GM19239 (cell line): Measurements from ENCODE around the gene SPINK13.
"Not testable (repeated sequence)": the region's sequence is repeated elsewhere in the genome, so short reads cannot be mapped to it uniquely, and the experiment has no call there.

Source experiments
- DNase-seq: peaks from one replicate; pipeline ENCODE4 v3.0.0; 2011; ENCODE audit warnings: low spot score; ENCODE audit not compliant: insufficient read length
- FAIRE-seq: peaks from 2 replicates; lab custom pipeline; 2011; peaks lifted over from hg19 to GRCh38; lab: Jason Lieb, UNC

SPINK13 gene, protein sequence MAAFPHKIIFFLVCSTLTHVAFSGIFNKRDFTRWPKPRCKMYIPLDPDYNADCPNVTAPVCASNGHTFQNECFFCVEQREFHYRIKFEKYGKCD

DNA sequence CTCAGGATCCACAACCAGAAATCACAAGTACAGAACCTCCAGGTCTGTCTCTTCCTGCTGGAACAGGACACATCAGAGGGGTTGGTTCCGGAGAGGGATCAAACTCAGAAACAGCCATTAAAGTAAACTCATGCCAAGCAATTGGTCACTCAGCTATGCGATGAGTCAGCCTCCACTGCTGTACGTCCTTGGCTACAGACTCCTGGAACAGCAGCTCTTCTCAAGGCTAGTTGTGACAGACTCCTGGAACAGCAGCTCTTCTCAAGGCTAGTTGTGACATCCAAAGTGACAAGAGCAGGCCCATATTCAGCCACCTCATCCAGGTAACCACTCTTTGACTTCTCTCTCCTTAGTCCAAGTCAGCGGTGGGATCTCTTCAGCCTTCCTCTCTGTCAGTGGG is at the start of gene SPINK13:
Gene SPINK13, plus strand, starts transcription at position 229 of the 400 bp plus-strand sequence. CDS start 1,279 bp downstream, outside the sequence.
- DNase-seq (no peak), FAIRE-seq (no peak)

DNA sequence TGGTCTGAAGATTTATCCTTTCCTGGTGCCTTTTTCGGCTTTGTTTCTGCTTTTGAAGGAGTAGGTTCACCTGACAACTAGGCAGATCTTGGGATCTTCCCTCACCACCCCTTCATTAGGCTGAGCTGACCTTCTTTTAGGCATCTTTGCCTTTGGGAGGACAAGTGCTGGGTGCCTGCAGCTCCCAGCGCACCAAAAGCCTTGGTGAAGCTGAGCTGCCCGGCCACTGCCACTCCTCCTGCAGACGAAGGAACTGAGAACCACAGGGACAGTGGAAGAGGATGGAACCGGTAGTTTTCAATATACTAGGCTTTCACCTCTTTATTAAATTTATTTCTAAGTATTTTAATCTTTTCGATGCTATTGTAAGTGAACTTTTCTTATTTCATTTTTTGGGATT is 47.1 kb upstream of the SPINK13 start:
- no peak for DNase-seq
- FAIRE-seq = no peak

DNA sequence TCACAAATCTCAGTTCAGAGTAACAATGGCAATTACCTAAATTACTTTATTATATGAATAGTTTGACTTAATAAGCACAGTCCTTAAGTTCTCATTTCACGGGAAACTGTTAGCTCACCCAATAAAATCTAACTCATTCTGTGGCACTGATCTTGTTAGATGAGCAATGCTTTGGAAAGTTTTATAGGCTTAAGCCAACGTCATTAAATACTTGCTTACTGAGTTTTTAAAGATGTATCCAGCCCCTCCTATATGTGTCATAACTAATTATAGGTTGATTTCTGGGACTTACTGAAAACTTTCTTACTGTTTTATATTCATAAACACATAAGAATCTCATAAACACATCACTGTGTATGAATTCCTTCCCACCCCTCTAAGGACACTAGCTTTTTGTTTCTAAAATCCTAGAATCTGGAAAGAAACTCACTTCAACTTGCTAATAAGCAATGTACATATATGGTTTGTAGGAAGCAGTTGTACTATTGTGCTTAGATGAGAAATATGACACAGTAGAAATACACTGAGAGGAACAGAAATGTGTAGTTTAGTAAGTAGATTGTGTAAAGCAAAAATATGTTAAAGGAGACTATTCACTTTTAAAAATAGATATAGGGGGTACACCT is 44.4 kb upstream of the SPINK13 start:
- FAIRE-seq = no peak

DNA sequence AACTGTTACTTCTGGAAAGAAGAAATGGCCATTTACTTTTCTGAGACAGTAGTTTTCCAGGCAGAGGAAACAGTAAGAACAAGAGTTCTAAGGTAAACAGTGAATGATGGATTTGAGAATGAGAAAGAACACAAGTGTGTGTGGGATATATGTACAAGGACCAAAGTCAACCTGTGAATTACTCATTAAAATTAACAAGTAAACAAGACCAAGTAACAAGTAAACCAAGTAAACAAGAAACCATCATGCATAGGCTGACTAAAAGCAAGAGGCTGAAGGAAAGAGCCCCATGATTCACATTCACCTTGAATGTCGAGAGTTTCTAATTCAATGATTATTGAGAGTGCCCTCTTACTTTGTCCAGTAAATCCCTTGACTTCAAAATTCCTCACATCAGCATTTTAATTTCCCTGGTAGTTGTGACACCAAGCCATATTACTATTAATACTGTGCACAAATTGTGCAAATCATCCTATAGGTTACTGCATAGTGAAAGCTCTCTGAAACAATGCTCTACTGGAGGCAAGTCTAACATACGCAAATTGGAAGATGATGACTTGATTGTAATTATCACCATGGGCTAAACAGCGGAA is 40.1 kb upstream of the SPINK13 start:
- no peak for FAIRE-seq

More for the DNA sequence above, 44.4 kb upstream of the SPINK13 start:
- DNase-seq = no peak

DNA sequence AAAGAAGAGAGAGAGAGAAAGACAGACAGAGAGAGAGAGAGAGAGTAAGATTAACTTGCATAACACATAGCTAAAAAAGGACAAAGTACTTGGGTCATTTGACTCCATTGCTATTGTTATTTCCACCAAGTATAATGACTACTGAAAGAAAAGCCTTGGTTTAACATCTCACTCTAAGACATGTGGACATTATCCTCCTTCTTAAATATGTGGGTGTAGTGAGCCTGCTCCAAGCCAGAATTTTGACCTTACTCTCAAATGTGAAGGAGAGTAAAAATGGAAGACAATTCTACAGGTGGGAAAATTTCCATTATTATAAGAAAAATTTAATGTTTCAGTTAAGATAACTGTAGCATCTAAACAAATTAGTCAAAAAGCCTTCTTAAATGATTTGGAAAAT is 38.8 kb upstream of the SPINK13 start:
- FAIRE-seq (no peak), DNase-seq (no peak)

More for the DNA sequence above, 40.1 kb upstream of the SPINK13 start:
- DNase-seq = no peak

DNA sequence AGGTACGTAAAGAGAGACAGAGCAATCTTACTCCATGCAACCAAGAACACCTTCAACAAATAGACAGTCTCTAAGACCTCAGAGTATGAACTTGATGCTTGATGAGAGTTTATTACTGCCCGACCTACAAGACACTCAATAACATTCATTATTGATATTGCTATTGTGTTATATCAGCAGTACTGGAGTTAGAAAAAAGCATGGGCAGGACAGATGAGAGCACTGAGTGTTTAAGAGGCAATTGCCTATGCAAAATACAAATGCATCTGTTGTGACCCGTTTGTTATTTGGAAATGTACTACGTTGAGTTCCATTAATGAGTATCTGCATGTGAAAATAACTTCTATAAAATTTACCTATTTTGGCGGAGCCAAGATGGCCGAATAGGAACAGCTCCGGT is 38.4 kb upstream of the SPINK13 start:
- DNase-seq (no peak), FAIRE-seq (no peak)

DNA sequence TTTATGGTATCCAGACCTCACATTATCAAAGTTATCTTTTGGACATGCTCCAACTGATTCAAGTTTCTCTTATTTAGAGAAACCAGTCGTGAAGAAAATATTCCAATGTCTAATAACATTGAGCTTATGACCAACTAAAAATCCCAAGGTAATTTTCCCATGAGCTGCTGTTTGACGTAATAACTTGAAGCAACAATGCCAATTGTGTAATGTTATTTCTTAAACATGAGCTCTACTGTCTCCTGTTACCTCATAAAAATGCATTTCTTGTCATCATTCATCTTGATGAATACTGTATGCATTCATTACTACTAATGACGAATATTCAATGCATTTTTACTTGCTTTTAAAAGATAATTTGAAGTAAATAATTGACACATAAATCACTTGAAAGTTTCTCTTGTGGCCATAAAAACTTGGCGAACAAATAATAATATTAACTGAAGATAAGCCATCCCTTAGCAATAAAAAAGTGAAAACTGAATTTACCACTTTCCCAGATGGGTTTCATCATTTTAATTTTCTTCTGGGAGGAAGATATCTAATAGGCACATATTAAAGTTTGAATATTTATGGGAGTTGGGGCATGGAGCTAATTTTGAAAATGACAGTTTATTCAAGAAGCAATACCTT is 30.7 kb upstream of the SPINK13 start:
- no peak for DNase-seq
- no peak for FAIRE-seq

DNA sequence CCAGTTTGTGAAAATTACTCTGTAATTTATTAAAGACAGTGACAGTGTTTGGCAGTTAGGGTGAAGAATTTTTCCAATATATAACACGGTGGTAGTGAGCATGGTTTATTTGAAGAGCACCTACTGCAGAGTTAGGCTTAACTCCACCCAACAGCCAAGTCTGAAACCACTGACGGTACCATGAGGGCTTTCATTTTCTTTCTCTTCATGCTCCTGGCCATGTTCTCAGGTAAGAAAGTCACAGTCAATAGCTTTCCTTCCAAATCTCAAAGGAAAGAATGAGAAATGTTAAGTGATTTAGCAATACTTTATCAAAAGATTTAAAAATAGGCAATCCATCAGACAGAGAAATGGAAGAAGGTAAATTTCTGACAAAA is 30.2 kb upstream of the SPINK13 start, which contains the start of gene MARCOL:
Gene MARCOL, plus strand, starts transcription at position 108 of the 377 bp plus-strand sequence. Its CDS starts 73 bp downstream, at position 181.
- no peak for DNase-seq
- FAIRE-seq = no peak

DNA sequence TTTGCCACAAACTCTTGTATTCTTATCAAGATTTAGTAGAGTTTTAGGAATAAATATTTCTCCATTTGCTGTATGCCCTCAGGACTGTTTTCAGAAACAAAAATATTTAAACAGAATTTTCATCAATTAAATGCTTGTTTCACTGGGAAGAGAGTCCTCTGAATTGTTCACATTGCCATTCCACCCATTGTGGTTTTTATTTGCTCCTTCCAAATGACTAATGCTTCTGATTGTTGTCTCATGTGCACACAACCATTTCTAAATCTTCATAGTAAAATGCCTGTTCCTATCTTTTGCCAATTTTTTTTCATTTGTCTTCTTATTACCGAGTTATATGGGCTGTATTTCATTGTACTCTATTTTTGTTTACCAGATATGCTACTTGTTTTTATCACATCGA is 19.7 kb upstream of the SPINK13 start:
- DNase-seq (no peak), FAIRE-seq (no peak)

DNA sequence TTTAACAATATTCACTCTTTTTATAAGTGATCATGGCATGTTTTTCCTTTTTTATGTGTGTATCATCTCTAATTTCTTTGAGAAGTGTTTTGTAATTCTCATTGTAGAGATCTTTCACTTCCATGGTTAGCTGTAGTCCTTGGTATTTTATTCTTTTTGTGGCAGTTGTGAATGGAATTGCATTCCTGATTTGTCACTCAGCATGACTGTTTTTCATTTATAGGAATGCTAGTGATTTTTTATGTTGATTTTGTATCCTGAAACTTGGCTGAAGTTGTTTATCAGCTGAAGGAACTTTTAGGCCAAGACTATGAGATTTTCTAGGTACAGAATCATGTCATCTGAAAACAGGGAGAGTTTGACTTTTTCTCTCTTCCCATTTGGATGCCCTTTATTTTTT is 13.1 kb upstream of the SPINK13 start:
- FAIRE-seq = no peak

DNA sequence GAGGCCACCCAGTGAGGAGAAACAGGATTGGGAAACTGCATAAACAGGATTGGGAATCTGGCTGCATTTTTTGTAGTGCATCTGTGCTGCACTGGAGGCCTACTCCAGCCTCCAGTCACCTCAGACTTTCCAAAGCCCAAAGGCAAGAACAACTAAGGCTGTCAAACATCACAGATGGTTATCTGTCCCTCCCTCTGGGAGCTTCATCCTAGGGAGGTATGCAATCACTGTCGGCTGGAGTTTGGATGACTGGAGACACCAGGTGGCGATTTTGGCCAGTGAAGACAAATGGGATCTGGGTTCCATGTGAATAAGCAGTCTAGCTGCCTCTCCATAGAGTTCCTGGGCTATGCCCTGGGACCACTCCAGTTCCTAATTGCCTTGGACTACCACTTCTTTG is 9.3 kb upstream of the SPINK13 start:
- FAIRE-seq = no peak
- no peak for DNase-seq

More for the DNA sequence above, 13.1 kb upstream of the SPINK13 start:
- DNase-seq = no peak

DNA sequence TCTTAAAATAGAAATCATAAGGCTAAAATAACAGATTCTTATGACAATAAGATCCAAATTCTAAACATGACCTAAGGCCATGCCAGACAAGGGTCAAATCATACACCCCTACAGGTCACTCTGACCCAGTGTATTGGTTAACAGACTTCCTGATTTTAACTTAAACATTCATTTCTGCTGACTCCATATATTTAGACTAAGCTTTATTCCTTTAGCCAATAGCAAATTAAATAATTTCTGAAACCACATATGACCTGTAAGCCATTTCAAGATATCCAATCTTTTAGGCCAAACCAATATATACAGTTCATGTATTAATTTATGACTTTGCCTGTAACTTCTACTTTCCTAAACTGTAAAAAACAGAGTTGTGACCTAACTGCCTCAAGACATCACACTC is 7.4 kb upstream of the SPINK13 start:
- FAIRE-seq (no peak), DNase-seq (no peak)

DNA sequence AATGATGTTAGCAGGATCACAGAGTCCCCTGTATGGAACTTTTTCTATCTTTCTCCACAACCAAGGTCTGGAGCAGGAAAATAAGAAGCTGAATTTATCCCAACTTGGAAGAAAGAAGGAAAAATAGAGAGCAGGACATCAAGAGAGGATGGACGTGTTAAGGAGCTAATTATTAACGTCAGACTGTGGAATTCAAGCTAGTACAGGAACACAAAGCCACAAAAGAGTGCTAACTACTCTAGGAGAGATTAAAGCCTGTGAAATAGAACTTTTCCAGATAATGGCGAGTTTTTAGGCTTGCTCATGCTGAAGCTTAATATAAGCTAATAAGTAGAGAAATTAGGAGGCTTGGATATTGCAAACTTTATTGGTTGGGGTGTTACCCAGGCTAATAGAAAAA is 632 bp upstream of the SPINK13 start:
- no peak for DNase-seq
- FAIRE-seq = no peak

DNA sequence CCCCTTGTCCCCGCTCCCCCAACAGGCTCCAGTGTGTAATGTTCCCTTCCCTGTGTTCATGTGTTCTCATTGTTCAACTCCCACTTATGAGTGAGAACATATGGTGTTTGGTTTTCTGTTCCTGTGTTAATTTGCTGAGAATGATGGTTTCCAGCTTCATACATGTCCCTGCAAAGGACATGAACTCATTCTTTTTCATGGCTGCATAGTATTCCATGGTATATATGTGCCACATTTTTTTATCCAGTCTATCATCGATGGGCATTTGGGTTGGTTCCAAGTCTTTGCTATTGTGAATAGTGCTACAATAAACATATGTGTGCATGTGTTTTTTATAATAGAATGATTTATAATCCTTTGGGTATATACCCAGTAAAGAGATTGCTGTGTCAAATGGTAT is 6.5 kb downstream of the SPINK13 start:
- DNase-seq, FAIRE-seq: not testable (repeated sequence)

DNA sequence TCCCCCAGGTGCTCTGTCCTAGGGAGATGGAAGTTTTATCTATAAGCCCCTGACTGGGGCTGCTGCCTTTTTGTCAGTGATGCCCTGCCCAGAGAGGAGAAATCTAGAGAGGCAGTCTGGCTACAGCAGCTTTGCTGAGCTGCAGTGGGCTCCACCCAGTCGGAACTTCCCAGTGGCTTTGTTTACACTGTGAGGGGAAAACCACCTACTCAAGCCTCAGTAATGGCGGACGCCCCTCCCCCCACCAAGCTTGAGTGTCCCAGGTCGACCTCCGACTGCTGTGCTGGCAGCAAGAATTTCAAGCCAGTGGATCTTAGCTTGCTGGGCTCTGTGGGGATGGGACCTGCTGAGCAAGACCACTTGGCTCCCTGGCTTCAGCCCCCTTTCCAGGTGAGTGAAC is 12.3 kb downstream of the SPINK13 start:
- FAIRE-seq, DNase-seq: not testable (repeated sequence)

DNA sequence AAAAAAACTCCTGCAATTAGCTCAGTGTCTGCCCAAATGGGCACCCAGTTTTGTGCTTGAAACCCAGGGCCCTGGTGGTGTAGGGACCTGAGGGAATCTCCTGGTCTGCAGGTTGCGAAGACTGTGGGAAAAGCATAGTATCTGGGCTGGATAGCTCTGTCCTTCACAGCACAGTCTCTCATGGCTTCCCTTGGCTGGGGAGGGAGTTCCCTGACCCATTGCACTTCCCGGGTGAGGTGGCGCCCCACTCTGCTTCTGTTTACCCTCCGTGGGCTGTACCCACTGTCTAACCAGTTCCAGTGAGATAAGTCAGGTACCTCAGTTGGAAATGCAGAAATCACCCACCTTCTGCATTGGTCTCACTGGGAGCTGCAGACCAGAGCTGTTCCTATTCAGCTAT is 12.7 kb downstream of the SPINK13 start:
- DNase-seq, FAIRE-seq: not testable (repeated sequence)

DNA sequence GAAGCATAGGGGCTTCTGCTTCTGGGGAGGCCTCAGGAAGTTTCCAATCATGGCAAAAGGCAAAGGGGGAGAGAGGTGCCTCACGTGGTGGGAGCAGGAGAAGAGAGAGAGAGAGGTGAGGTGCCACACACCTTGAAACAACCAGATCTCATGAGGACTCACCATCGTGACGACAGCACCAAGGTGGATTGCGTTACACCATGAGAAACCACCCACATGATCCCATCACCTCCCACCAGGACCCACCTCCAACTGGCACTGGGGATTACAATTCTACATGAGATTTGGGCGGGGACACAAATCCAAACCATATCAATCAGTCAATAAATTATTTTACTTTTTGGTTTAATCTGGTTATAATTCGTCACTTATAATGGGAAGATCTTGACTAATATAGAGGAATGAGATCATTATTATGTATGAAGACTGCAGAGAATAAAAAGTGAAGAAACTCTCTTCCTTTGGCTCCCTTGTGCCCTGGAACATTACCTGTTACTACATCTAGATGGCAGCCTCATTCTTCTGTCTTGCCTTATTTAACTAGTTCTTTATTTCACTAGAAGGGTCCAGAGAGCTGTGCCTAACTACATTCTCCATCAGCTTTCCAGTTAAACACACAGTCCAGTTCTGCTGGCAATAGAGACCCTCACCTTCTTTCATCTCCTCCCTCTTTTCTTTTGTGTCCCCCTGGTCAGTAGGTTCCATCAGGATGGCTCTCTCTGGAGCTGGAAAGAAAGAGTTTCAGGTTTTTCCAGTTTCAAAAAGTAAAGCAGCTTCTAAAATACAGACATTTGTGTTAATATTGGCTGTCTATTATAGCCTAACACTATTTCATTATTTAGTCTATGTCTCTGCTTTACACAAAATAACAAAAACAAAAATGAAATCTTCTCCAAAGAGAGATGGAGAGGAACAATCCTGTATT is 21.9 kb downstream of the SPINK13 start:
- no peak for FAIRE-seq
- DNase-seq = no peak

DNA sequence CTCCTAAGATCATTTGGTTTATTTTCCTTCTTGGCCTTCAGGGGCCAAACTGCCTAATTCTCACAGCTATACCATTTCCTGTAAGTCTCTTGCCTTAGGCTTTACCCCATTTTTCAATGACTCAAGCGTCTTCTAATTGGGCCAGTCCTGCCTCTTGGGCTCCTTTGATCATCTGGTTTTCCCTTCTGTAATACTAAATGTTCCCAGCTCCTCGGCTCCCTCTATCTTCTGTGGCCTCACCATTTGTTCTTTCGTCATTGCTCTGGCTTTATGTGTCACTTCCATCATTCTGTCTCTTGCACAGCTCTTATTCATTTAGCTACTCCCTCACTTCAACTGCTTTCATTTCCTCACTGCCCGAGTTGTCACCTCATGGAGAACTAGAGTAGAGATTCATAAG is 29.1 kb downstream of the SPINK13 start:
- FAIRE-seq (no peak), DNase-seq (no peak)

DNA sequence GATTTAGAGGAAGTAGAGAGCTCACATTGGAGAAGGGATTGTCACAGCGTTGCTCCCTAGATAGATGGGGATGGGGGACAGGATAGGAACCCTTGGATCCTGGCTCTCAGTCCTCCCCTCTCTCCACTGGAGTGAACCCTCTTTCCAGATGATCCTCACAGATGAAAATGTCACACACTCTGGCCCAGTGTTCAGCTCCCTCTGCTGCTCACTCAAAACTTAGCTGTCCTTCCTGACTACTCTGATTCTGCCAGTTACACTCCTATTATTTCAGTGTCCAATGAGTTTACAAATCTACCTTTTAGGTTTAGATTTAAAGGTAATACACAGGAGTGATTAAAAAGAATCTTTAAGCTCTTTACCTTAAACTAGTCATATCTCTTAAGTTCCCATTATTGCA is 37.9 kb downstream of the SPINK13 start:
- DNase-seq (no peak), FAIRE-seq (no peak)

DNA sequence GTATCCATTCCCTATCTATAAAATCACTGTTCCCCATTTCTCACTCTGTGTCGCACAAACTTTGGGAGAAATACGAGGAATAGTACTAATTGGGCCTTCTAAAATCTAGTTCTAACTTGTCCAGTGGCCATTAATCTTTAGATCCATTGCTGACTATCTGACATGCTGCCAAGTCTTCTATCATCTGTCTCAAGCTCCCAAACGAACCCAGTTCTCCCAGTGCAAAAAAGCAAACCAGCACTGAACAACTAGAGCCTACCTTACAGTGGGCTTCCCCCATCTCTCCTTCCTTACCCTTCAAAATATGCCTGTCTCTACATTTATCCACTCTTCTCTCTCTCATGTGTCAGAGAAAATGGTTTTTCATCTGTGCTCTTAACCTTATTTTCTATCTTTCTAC is 40.4 kb downstream of the SPINK13 start:
- no peak for FAIRE-seq

More for the DNA sequence above, 40.4 kb downstream of the SPINK13 start:
- DNase-seq = no peak
